Activated CD8-positive, alpha-beta memory T cell treated with anti-CD3 and anti-CD28 coated beads for 1 hour (primary cell): ENCODE measurements around the gene SHISA7.
A peak's percentile ranks its signal among the peaks of the same experiment; 100 is the strongest.

Source experiments
- DNase-seq, 2 donors: peaks; one replicate each; pipeline ENCODE4 v3.0.0-alpha.2; 2020; ENCODE audit warnings: low read depth in 1 of 2; ENCODE audit errors: extremely low read depth in 1 of 2

The SHISA7 gene

GRCh38 chr19:55391191-55391670 lies 51.9 kb downstream of the SHISA7 start:
- DNase-seq: no peak

- DNase-seq: no peak
Observed at GRCh38 chr19:55390461-55390880, 52.6 kb downstream of the SHISA7 start.

GRCh38 chr19:55389386-55390317 lies 53.4 kb downstream of the SHISA7 start:
- no peak for DNase-seq

- DNase-seq: no peak
Observed at GRCh38 chr19:55387736-55388497, 55.2 kb downstream of the SHISA7 start.

GRCh38 chr19:55386493-55386971 lies 56.6 kb downstream of the SHISA7 start:
- no peak for DNase-seq

GRCh38 chr19:55385724-55386492 lies 57.2 kb downstream of the SHISA7 start, which contains the start of gene RPL28:
TSS of gene RPL28 (plus strand) at chr19:55385932. CDS start at chr19:55386358, 426 bp downstream.
- DNase-seq: peak; percentile 95 to 97

DNA sequence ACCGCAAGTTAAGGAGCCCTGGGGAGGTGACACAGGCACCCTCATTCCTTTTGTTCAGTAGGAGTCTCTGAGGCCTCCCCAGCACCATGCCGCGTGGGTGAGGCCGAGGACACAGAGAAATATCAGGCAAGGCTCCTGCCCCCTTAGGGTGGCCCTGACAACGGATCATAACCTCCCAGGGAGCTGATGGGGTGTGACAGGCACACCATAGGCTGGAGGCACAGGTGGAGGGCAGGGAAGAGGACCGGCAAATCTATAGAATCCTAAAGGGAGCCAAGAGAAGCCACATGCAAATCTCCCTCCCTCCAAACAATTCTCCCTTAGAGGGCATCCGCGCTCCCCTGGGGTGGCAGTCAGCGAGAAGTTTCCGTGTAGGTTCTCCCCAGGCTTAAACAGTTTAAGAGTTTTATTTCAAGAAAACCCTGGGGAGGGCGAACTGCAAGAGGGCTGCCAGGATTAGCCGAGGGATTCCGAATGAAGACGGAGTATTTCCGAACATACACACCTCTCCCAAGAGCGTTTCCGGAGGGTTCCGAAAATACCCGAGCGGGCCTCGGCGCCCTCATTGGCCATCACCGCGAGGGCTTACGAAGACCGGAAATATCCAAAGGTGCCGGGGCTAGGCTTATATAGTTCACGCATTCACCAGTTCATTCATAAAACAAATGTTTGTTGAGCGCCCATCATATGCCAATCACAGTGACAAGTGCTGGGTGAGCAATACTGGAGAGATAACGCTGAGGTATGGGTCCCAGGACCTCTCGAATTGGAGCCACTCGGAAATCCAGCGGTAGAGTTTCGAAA lies 58.0 kb downstream of the SHISA7 start:
- peak; percentile 84 to 87 for DNase-seq

DNA sequence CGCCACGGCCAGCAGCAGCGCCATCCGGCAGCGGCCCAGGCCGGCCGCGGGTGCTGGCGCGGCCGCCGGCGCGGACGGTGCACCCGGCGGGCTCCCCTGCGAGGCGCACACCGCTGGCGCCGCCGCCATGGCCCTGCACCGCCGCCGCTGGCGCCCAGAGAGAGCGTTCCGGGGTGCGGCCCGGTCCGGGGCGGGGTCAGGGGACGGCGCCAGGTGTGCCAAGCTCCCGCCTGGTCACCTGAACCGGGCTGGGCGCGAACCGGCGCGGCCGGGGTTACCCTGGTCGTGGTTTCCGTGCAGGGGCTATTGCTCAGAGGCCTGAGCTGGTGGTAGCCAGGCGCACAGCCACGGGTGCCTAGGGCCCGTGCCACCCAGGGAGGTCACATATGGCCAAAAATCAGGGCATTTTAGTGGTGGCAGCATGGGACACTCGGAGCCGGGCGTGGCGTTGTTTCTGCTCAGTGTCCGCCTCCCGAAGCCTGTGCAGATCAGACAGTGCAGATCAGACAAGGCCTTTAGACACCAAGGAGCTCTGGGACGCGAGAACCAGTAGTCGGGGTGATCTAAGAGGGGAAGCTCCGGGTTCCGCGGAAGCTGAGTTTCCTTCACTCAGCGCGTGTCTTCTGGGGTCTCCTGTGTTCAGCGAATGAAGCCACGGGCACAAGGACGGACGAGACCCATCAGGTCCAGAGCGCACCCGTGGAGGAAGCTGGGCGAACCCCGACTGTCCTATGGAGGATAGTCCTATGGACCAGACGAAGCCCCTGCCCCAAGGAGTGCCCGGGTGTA lies 58.8 kb downstream of the SHISA7 start, which contains the start of gene TMEM238:
TMEM238 (minus strand) TSS at position 162 of the 789 bp plus-strand sequence; CDS start at position 129, 33 bp downstream.
- no peak for DNase-seq

GRCh38 chr19:55383279-55384130 lies 59.6 kb downstream of the SHISA7 start:
- DNase-seq: no peak

- DNase-seq: no peak
Observed at GRCh38 chr19:55382522-55383054, 60.5 kb downstream of the SHISA7 start.

GRCh38 chr19:55382013-55382412 lies 61.1 kb downstream of the SHISA7 start:
- no peak for DNase-seq

DNA sequence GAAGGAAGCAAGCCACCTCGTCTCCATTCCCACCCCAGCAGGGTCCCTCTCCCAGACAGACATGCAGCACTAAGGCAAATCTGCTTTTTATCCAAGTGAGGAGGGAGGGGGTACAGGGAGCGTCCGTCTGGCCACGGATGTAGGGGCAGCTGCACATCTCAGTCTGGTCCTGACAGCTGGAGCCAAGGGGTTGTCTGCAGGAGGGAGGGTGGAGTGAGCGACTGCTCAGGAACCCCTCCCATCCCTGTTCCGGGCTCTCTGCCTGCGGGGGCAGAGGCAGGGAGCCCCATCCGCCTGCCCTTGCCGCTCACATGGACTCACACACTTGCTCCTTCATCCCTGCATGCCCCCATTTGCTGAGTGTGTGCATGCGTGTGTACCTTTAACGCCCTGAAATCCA lies 63.9 kb downstream of the SHISA7 start:
- no peak for DNase-seq
